Lower leg skin (tissue), 3 donors: ENCODE data around the gene HVCN1.

Experiments used
- POLR2A ChIP-seq, 2 donors: fragments of 450-650 bp; IDR thresholded peaks; one replicate each; pipeline ENCODE4 v1.6.1; 2016 to 2017; ENCODE audit warnings: antibody characterized with exemption in 2 of 2, mild to moderate bottlenecking in 1 of 2, moderate library complexity in 1 of 2
- TF ChIP-seq, protein P1 (sequence below), 3 donors: fragments of 450-650 bp; IDR thresholded peaks; one replicate each; pipeline ENCODE4 v1.5.1; 2016; ENCODE audit warnings: antibody characterized with exemption in 3 of 3, mild to moderate bottlenecking in 3 of 3, moderate library complexity in 2 of 3

DNA sequence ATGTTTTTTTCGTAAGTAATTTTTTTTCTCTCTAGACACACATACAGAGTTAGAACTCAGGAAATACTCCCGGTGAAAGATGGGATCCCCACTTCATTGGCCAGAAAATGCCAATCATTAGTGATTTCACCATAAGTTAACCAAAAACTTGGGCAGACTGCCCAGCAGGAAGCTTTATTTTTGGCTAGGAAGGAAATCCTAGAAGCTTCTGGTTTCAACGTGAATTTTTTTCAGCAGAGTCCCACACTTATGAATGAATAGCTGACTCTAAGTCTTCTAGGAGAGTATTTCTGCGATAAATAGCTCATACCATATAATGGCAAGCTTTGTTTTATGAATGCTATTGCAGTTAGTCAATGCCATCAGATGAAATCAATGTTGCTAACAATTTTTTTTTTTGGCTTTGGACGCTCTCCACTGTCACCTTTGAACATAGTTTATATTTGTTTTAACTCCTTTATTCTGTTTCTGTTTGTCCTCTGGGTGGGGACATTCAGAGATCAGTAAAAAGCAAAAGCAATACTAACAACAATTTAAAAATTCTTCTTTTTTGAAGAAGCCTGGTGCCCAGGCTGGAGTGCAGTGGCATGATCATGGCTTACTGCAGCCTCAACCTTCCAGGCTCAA is 44.3 kb upstream of the HVCN1 start:
- no peak for TF ChIP-seq POLR2A (IDR thresholded peaks at IDR 0.05)
- TF ChIP-seq, protein P1, sequence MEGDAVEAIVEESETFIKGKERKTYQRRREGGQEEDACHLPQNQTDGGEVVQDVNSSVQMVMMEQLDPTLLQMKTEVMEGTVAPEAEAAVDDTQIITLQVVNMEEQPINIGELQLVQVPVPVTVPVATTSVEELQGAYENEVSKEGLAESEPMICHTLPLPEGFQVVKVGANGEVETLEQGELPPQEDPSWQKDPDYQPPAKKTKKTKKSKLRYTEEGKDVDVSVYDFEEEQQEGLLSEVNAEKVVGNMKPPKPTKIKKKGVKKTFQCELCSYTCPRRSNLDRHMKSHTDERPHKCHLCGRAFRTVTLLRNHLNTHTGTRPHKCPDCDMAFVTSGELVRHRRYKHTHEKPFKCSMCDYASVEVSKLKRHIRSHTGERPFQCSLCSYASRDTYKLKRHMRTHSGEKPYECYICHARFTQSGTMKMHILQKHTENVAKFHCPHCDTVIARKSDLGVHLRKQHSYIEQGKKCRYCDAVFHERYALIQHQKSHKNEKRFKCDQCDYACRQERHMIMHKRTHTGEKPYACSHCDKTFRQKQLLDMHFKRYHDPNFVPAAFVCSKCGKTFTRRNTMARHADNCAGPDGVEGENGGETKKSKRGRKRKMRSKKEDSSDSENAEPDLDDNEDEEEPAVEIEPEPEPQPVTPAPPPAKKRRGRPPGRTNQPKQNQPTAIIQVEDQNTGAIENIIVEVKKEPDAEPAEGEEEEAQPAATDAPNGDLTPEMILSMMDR (IDR thresholded peaks at IDR 0.05): no peak
